ENCODE measurements around the gene DAB2IP. TPM values are rescaled to one million over a fixed set of nuclear protein-coding genes. Genes with fewer than 3 reads are reported as not detected.
A peak's percentile ranks its signal among the peaks of the same experiment; 100 is the strongest.
"Not testable (repeated sequence)": the region's sequence is repeated elsewhere in the genome, so short reads cannot be mapped to it uniquely, and the experiment has no call there.

Gene DAB2IP
- 6.8 and 7.3 TPM in 2 replicates for total RNA-seq (2014; rRNA removed; shearing (Covaris generic); ENCODE audit: low replicate concordance)

- H3K4me3 ChIP-seq, result peak within 1 kb of the TSS; percentile 56
- no peaks in the 10 kb centered on the region for H3K9me3 ChIP-seq
- no peaks in the 10 kb centered on the region for H3K27me3 ChIP-seq
- H3K36me3 ChIP-seq, result no peaks in the 10 kb centered on the region
- DNase-seq, result peak; percentile 74
Observed at GRCh38 chr9:121651295-121652020, at the start of gene DAB2IP. TSS of gene DAB2IP (plus strand) at chr9:121651634. CDS start at chr9:121651776, 142 bp downstream.

DNA sequence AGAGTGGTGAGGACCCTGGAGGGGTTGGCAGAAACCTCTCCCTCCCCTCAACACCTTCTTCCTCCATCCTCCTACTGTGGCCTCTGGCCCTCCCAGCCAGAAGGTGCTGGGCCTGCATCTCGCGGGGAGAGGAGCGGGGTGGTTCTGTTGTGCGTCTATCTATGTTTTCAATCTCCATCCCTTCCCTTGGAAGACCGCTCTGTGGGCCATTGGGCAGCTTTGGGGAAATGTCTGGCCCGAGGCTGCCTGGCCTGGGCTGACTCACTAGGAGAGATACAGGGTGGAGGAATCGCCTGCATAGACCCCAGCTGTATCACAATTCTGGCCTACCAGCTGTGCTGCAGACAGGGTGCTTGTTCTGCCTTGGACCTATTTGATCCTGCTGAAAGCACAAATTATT lies 48.4 kb upstream of the DAB2IP start:
- no peak for DNase-seq
- Histone ChIP-seq H3K36me3 (no peaks in the 10 kb centered on the region), H3K27me3 (peaks cover 7% of the 10 kb centered on the region), H3K4me3 (no peak overlapping the region), H3K9me3 (no peaks in the 10 kb centered on the region)

- H3K27me3 ChIP-seq, result peaks cover 7% of the 10 kb centered on the region
- no peak for DNase-seq
- H3K9me3 ChIP-seq, result no peaks in the 10 kb centered on the region
- H3K36me3 ChIP-seq, result no peaks in the 10 kb centered on the region
- no peak overlapping the region for H3K4me3 ChIP-seq
Observed at GRCh38 chr9:121604242-121604641, 47.2 kb upstream of the DAB2IP start.

GRCh38 chr9:121604654-121605053 lies 46.8 kb upstream of the DAB2IP start:
- peaks cover 7% of the 10 kb centered on the region for H3K27me3 ChIP-seq
- H3K9me3 ChIP-seq, result no peaks in the 10 kb centered on the region
- no peaks in the 10 kb centered on the region for H3K36me3 ChIP-seq
- no peak overlapping the region for H3K4me3 ChIP-seq
- no peak for DNase-seq

DNA sequence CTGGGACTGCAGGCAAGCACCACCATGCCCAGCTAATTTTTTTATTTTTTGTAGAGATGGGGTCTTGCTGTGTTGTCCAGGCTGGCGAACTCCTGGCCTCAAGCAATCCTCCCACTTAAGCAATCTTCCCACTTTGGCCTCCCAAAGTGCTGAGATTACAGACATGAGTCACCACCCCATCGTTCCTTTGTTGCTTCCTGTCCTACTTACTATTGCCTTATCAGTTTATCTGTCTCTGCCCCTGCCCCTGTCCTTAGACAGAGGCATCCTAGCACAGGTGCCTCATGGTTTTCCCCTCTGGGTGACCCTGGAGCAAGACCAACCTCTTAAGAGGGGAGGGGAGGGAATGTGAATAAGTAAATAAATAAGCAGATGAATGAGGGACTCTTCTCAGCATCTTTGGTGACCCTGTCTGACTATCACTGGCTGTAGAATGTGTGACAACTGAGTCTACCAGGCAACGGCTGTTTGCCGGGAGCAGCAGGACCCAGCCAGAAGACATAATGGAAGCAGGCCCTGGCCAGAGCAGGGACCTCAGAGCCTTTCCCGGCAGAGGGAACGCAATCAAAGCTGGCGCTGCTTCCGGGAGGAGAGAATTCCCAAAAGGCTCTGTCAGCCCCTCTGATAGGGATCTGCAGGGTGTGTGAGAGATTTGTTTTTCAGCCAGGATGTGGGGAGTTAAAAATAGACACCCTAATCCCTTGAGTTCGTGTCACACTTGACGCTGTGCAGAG lies 43.8 kb upstream of the DAB2IP start:
- Histone ChIP-seq H3K4me3 (no peak overlapping the region), H3K36me3 (no peaks in the 10 kb centered on the region), H3K27me3 (no peaks in the 10 kb centered on the region), H3K9me3 (no peaks in the 10 kb centered on the region)
- DNase-seq, result no peak

DNA sequence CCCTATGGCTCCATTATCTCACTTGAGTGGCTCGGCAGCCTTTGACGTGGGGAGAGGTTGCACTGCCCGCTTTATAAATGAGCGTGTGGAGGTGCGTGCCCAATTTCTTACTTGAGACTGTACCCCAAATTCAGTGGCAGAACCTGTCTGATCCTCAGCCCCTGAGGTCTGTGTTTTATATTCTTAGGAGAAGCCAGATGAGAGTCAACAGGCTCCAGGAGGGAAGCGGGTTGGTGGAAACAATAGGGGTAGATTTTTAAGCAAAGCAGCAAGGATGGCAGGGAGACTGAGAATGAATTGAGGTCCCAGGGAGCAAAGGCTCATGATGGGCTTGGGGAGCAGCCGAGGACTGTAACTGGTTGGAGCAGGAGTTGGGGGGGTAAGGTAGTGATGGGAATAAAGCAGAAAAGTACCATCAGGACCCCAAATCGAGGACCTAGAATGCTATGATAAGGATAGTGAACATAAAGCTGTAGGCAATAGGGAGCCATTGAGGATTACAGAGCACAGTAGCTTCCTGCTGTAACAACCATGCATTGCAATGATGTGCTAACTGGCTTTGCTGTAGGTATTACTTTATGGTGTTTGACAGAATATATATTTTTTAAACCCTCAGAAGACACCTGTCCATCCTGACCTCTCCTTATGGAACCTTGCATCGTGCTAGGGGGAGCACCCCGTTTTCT lies 43.1 kb upstream of the DAB2IP start:
- H3K36me3 ChIP-seq, result no peaks in the 10 kb centered on the region
- H3K9me3 ChIP-seq, result no peaks in the 10 kb centered on the region
- no peaks in the 10 kb centered on the region; the same call in 1 of the 2 replicates for H3K27me3 ChIP-seq
- H3K4me3 ChIP-seq, result no peak overlapping the region
- DNase-seq, result no peak

GRCh38 chr9:121609822-121610637 lies 41.4 kb upstream of the DAB2IP start:
- no peaks in the 10 kb centered on the region; the same call in 1 of the 2 replicates for H3K27me3 ChIP-seq
- no peaks in the 10 kb centered on the region for H3K9me3 ChIP-seq
- peak; percentile 89 for DNase-seq
- H3K4me3 ChIP-seq, result no peak overlapping the region
- no peaks in the 10 kb centered on the region for H3K36me3 ChIP-seq

- DNase-seq, result no peak
- H3K27me3 ChIP-seq, result no peaks in the 10 kb centered on the region; the same call in 1 of the 2 replicates
- no peaks in the 10 kb centered on the region for H3K36me3 ChIP-seq
- no peaks in the 10 kb centered on the region for H3K9me3 ChIP-seq
- H3K4me3 ChIP-seq, result no peak overlapping the region
Observed at GRCh38 chr9:121610638-121610953, 40.8 kb upstream of the DAB2IP start.

DNA sequence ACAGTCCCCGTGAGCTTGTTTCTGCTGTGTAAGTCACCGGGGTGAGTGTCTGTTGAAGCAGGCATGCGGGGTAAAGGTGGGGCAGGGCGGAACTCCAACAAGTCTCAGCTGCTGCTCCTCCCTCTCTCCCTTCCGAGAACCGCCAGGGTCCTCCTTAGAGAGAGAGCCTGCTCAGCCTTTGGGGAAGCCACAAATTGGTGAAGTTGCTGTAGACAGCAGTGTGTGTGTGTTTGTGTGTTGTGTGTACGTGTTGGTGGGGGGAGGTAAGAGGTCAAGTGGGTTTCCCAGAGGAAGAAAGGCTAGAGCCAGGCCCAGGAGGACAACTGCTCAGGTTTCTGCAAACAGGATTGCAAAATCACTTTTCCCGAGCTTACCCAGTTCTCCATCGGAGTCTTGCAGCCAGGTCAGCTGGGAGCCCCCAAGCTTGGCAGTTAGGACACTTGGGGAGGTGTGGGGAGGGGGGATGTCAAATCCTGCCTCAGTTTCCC lies 38.9 kb upstream of the DAB2IP start:
- no peaks in the 10 kb centered on the region; the same call in 1 of the 2 replicates for H3K27me3 ChIP-seq
- H3K36me3 ChIP-seq, result no peaks in the 10 kb centered on the region
- H3K4me3 ChIP-seq, result no peak overlapping the region
- no peaks in the 10 kb centered on the region for H3K9me3 ChIP-seq
- DNase-seq, result no peak

DNA sequence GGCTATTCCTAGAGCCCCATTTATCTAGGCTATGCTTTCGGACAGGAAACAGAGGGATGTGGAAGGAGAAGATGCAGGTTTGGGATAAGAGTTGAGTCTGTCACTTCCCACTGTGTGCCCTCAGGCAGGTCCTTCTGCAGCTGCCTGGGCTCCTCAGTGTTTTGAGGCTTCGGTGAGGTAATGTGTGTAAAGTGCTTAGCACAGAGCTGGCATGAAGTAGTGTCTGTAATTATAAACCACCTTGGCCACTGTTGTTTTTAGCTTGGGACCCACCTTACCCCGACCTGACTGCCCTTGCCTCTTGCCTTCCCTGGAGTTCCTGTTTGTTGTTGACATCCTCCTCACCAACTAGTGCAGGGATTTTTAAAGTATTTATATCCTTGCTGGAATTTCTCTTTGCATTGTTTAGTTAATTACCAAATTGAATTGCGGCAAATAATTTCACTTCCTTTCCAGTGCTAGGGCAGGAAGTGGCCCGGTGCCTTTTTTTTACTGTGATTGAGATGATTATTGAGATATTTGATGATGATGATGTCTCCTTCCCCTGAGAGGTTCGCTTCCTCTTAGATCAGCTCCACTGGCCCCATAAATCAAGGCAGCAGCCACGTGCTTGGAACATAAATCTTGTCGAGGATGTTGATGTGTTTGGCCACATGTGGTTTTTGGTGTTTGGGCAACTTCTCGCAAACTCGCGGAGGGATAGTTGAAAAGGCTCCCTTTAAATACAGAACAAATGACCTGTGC lies 38.3 kb upstream of the DAB2IP start:
- Histone ChIP-seq H3K9me3 (no peaks in the 10 kb centered on the region), H3K27me3 (no peaks in the 10 kb centered on the region; the same call in 1 of the 2 replicates), H3K36me3 (no peaks in the 10 kb centered on the region), H3K4me3 (no peak overlapping the region)
- DNase-seq, result no peak

- Histone ChIP-seq H3K36me3 (no peaks in the 10 kb centered on the region), H3K9me3 (no peaks in the 10 kb centered on the region), H3K4me3 (no peak overlapping the region), H3K27me3 (no peaks in the 10 kb centered on the region; the same call in 1 of the 2 replicates)
- no peak for DNase-seq
Observed at GRCh38 chr9:121616123-121616755, 35.2 kb upstream of the DAB2IP start.

- H3K9me3 ChIP-seq, result no peaks in the 10 kb centered on the region
- no peaks in the 10 kb centered on the region; the same call in 1 of the 2 replicates for H3K27me3 ChIP-seq
- no peaks in the 10 kb centered on the region for H3K36me3 ChIP-seq
Observed at GRCh38 chr9:121618504-121618903, 32.9 kb upstream of the DAB2IP start.

DNA sequence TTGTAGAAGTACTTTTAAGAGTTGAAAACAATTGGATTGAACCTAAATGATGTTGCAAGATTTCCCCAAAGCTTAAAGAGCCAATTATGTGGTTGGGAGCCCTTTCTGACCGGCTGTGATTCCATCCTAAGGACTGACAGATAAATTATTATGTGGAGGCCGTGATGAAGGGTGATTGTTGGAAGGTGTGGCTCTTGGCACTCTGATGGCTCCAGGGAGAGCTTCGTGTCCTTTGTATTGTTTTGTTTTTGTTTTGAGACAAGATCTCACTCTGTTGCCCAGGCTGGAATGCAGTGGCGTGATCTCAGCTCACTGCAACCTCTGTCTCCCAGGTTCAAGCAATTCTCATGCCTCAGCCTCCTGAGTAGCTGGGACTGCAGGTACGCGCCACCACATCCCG lies 32.5 kb upstream of the DAB2IP start:
- DNase-seq, H3K27me3 ChIP-seq, H3K9me3 ChIP-seq, H3K36me3 ChIP-seq, H3K4me3 ChIP-seq: not testable (repeated sequence)

More at GRCh38 chr9:121618504-121618903, 32.9 kb upstream of the DAB2IP start:
- H3K4me3 ChIP-seq, result no peak overlapping the region
- DNase-seq, result no peak

GRCh38 chr9:121619545-121620324 lies 31.7 kb upstream of the DAB2IP start:
- H3K9me3 ChIP-seq, result no peaks in the 10 kb centered on the region
- no peak for DNase-seq
- no peak overlapping the region for H3K4me3 ChIP-seq
- no peaks in the 10 kb centered on the region for H3K27me3 ChIP-seq
- H3K36me3 ChIP-seq, result no peaks in the 10 kb centered on the region

DNA sequence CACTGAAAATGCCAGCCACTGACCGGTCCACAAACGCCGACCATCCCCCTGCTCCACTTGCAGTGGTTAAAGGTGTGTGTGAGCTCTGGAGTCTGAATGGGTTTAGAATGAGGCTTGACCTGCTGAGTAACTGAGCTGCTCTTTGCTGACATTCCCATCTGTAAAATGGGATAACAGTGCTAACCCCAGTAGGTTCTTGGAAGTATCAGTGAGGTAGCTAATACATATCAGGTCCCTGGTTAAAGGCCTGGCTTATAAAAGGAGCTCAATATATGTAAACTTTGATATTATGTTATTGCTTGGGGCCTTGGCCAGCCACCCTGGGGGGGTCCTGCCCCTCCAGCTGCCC lies 31.1 kb upstream of the DAB2IP start:
- Histone ChIP-seq H3K4me3 (no peak overlapping the region), H3K36me3 (no peaks in the 10 kb centered on the region), H3K9me3 (no peaks in the 10 kb centered on the region), H3K27me3 (no peaks in the 10 kb centered on the region)
- no peak for DNase-seq
